ENCODE measurements around the gene IPO5. TPM values are rescaled to one million over a fixed set of nuclear protein-coding genes. Genes with fewer than 3 reads are reported as not detected.

Gene IPO5
- total RNA-seq, 2 experiments from 2014 or later, result 76.3 to 85.5 TPM

GRCh38 chr13:98066636-98067035, 113.2 kb downstream of the IPO5 start:
- DNase-seq (no peak), ATAC-seq (ENCODE audit: low read depth) (no peak)
- Mint-ChIP-seq H3K36me3 (no peaks in the 10 kb centered on the region), H3K27me3 (peaks cover 4% of the 10 kb centered on the region), H3K4me1 (no peaks in the 10 kb centered on the region), H3K27ac (no peak overlapping the region), H3K4me3 (no peak overlapping the region), H3K9me3 (no peaks in the 10 kb centered on the region)
- POLR2A ChIA-PET, result no interaction called here

- Mint-ChIP-seq H3K4me1 (no peaks in the 10 kb centered on the region), H3K36me3 (no peaks in the 10 kb centered on the region), H3K4me3 (no peak overlapping the region), H3K27me3 (peaks cover 1% of the 10 kb centered on the region), H3K9me3 (no peaks in the 10 kb centered on the region), H3K27ac (no peak overlapping the region)
- DNase-seq (no peak), ATAC-seq (ENCODE audit: low read depth) (no peak)
- POLR2A ChIA-PET, result no interaction called here
Observed at GRCh38 chr13:98068521-98068920, 115.0 kb downstream of the IPO5 start.

- no peak overlapping the region for H3K27ac Mint-ChIP-seq
- no peaks in the 10 kb centered on the region for H3K4me1 Mint-ChIP-seq
- ATAC-seq (ENCODE audit: low read depth) (no peak), DNase-seq (no peak)
- no peak overlapping the region for H3K4me3 Mint-ChIP-seq
- H3K27me3 Mint-ChIP-seq, result no peaks in the 10 kb centered on the region
- H3K9me3 Mint-ChIP-seq, result no peaks in the 10 kb centered on the region
- POLR2A ChIA-PET, result no interaction called here
- no peaks in the 10 kb centered on the region for H3K36me3 Mint-ChIP-seq
Observed at GRCh38 chr13:98069985-98070384, 116.5 kb downstream of the IPO5 start.

- ATAC-seq (ENCODE audit: low read depth) (no peak), DNase-seq (no peak)
- H3K36me3 Mint-ChIP-seq, result no peaks in the 10 kb centered on the region
- no peak overlapping the region for H3K27ac Mint-ChIP-seq
- POLR2A ChIA-PET, result no interaction called here
- no peaks in the 10 kb centered on the region for H3K9me3 Mint-ChIP-seq
- H3K4me3 Mint-ChIP-seq, result no peak overlapping the region
- peaks cover 2% of the 10 kb centered on the region for H3K4me1 Mint-ChIP-seq
- H3K27me3 Mint-ChIP-seq, result no peaks in the 10 kb centered on the region
Observed at GRCh38 chr13:98071316-98071715, 117.8 kb downstream of the IPO5 start.

GRCh38 chr13:98072476-98072875, 119.0 kb downstream of the IPO5 start:
- no peak overlapping the region for H3K27ac Mint-ChIP-seq
- peaks cover 2% of the 10 kb centered on the region for H3K4me1 Mint-ChIP-seq
- DNase-seq (no peak), ATAC-seq (ENCODE audit: low read depth) (no peak)
- POLR2A ChIA-PET, result no interaction called here
- no peaks in the 10 kb centered on the region for H3K27me3 Mint-ChIP-seq
- H3K36me3 Mint-ChIP-seq, result no peaks in the 10 kb centered on the region
- no peaks in the 10 kb centered on the region for H3K9me3 Mint-ChIP-seq
- H3K4me3 Mint-ChIP-seq, result no peak overlapping the region

Other genes with a start within 250 kb of the IPO5 start
- 1 to 10 TPM in 1 of 2 experiments, under 1 TPM in 1; 0.55 to 1.9 TPM for gene FARP1, start 189.4 kb downstream of the IPO5 start, total RNA-seq
- gene RNF113B, start 223.6 kb downstream of the IPO5 start, total RNA-seq, result not detected